GM10266 (cell line): ENCODE data around the gene AXL.

Source experiments
- DNase-seq: peaks from one replicate; pipeline ENCODE4 v3.0.0; 2012; ENCODE audit errors: extremely low spot score
- CTCF ChIP-seq: IDR thresholded peaks from 2 replicates; pipeline ENCODE4 v1.5.1; 2012; ENCODE audit warnings: mild to moderate bottlenecking, low read depth; ENCODE audit not compliant: control insufficient read depth, insufficient read depth; ENCODE audit errors: missing control alignments

The AXL gene

GRCh38 chr19:41239961-41240574, 21.0 kb downstream of the AXL start:
- no peak for DNase-seq
- no peak for TF ChIP-seq CTCF

GRCh38 chr19:41241859-41242258, 22.8 kb downstream of the AXL start:
- DNase-seq, result no peak

GRCh38 chr19:41244117-41244516, 25.1 kb downstream of the AXL start:
- TF ChIP-seq CTCF, result no peak
- DNase-seq, result no peak

More at GRCh38 chr19:41241859-41242258, 22.8 kb downstream of the AXL start:
- TF ChIP-seq CTCF, result no peak

- no peak for TF ChIP-seq CTCF
- DNase-seq, result no peak
These were observed 26.8 kb downstream of the AXL start for GRCh38 chr19:41245843-41246242.

GRCh38 chr19:41248895-41249294, 29.9 kb downstream of the AXL start:
- DNase-seq, result no peak
- TF ChIP-seq CTCF, result no peak

GRCh38 chr19:41249707-41250423, 30.8 kb downstream of the AXL start:
- no peak for DNase-seq
- TF ChIP-seq CTCF, result no peak

- DNase-seq, result no peak
- no peak for TF ChIP-seq CTCF
These were observed 34.6 kb downstream of the AXL start for GRCh38 chr19:41253660-41254059.
